NCI-H2227 (cell line): ENCODE data around the gene RABEP2.
"Not testable (repeated sequence)": the region's sequence is repeated elsewhere in the genome, so short reads cannot be mapped to it uniquely, and the experiment has no call there.

Experiments used
- DNase-seq: peaks from one replicate; lab custom pipeline; 2025; ENCODE audit not compliant: unreplicated experiment; lab: John Stamatoyannopoulos, UW

The RABEP2 gene

DNA sequence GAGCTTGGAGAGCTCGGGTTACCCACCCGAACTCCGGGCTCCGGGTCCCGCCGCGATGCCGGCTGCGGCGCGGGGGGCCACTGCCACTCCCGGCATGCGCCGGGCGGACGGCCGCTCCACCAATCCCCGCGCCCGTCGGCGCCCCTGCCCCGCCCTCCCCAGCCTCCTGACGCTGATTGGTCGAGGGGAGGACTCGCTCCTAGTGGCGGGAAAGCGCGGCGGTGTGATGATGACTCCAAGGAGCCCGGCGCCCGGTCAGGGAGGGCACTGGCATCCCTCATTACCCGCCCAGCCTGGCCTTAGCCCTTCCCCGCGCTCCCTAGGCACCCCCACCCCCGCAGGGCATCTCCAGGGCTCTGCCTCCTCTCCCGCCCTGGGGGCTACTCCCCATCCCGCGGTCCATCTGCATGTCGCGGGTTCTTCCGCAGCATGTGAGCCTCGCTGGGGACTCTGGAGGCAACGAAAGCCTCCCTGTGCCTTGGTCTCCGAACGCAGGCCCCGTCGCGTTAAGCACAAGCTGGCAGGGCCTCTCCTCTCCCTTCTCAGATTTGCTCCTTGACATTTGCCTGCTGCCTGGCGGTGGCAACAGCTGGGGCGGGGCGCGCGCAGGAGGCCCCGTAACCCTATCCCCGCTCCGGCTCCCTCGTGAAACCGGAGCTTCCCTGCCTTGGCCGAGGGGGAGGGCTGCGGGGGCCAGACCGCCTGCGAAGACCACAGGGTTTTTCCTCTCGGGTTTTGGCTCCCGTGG, 45.0 kb downstream of the RABEP2 start:
- DNase-seq, result peak; percentile 96

- peak; percentile 67 for DNase-seq
Observed at GRCh38 chr16:28879261-28879840, 45.7 kb downstream of the RABEP2 start.

DNA sequence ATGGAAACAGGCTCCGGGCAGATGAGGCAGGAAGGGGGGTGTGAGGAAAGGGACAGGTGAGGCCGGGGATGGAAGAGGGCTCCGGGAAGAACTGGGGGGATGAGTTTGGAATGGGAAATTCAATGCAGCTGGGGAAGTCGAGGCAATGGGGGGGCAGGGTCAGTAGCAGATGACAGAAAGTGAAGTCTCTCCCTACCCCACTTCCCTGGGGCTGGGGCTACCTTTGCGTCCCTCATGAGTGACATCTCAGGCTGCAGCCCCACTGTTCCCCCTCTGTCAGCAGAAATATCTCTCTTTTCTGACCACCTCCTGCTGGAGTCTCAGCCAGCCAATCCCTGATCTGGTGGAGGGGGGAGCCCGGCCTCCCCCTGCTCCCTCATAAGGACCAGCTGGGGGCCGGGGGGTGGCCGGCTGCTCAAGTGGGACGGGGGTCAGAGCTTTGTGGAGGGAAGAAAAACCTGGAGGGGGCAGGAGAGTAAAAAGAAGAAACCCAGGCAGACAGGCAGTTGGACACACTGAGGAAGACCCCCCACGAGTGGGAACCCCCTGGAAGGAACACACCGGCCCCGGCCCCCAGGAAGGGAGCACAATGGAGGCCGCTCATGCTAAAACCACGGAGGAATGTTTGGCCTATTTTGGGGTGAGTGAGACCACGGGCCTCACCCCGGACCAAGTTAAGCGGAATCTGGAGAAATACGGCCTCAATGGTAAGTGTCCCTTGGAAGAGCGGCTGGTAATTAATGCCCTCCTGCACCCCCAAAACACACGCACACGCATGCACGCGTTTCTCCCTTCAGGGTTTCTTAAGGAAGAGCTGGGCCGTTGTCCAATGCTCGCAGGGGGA, 46.7 kb downstream of the RABEP2 start, which contains the start of gene ATP2A1:
ATP2A1 (plus strand) TSS at position 406 of the 844 bp plus-strand sequence; CDS start at position 590, 184 bp downstream.
- no peak for DNase-seq

- no peak for DNase-seq
Observed at GRCh38 chr16:28877655-28878000, 47.4 kb downstream of the RABEP2 start.

DNA sequence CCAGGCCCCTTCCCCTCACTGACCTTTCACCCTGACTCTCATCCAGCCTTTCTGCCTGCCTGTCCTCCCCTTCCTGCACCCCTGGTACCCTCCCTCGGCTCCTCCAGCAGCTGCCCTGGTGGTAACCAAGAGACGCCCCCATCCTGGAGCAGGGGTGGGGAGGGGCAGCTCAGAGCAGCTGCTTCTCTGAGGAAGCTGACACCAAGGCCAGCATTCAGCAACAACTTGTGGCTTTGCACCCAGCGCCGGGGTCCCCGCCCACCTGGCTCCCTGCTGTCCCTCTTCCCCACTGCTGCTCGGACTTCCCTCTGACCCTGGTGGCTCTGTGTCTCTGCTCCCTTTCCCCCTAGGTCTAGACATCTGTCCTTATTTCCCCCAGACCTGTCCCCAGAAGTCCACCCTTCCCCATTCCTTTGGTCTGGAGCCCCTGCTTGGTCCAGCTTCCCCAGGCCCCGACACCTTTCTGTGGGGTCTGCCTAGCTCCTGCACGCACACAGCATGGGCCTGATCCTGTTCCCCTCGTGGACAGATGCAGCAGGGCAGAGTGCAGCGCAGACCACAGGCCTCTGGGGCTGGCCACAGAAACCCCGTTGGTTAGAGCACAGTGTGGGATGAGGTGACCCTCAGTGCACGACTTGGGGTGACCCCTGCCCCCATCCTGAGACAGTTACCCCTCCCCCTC, 47.9 kb downstream of the RABEP2 start:
- DNase-seq, result no peak

GRCh38 chr16:28876019-28876659, 48.9 kb downstream of the RABEP2 start:
- no peak for DNase-seq

DNA sequence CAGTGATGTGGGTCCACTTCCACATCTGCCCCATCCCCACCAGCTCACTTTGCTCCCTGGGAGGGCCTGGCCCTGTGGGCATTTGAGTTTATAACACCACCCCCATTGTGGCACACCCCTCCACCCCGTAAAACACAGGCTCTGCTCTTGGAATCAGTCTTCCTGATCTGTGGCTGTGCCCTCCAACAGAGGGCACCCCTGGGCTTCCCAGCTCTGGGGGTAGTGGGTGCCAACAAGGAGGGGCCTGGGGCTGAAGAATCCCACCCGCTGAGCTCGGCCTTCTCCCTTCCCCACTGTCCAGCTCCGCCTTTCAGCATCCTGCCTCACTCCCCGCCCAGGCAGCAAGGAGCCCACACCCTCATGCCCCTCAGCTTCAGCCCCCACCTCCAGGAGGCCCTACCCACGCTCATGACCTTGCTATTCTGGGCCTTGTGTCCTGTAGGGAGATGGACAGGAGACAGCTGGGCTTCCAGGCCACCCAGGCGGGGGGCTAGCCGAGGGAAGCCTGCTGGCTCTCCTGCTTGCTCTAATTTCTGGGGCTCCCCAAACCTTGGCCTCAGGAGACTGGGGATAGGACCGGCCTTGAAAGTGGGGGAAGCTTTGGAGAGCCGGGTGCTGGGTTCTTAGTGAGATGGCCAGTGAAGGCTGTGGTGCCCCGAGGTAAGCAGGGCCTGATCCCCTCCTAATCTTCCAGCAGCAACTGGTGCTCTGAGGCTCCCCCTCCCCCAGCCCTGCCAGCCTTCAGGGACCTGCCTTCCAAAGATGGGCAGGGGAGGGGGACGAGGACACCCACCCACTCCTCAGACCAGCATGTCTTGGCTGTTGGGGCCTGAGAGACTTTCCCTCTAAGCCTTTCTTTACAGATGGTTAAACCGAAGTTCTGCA, 49.7 kb downstream of the RABEP2 start:
- DNase-seq, result no peak

DNA sequence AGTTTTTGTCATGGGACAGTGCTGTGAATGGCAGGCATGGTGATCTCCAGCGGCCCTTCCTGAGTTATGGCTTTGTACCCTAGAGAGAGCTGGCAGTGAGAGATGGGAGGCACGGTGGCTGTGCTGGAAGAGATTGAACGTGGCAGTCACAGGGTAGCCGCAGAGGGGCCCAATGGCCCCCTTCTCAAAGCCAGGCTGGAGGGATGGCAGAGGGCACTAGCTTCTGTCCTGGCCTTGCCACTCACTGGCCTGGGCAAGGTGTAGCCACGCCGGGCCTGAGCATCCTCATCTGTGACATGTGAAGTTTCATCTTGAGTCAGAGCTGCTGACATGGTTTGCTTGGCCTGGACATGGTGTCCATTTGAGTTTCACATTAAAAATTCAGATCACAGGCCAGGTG, 50.6 kb downstream of the RABEP2 start:
- no peak for DNase-seq

GRCh38 chr16:28873543-28874201, 51.4 kb downstream of the RABEP2 start:
- peak; percentile 32 for DNase-seq

- DNase-seq, result no peak
Observed at GRCh38 chr16:28872952-28873351, 52.1 kb downstream of the RABEP2 start.

DNA sequence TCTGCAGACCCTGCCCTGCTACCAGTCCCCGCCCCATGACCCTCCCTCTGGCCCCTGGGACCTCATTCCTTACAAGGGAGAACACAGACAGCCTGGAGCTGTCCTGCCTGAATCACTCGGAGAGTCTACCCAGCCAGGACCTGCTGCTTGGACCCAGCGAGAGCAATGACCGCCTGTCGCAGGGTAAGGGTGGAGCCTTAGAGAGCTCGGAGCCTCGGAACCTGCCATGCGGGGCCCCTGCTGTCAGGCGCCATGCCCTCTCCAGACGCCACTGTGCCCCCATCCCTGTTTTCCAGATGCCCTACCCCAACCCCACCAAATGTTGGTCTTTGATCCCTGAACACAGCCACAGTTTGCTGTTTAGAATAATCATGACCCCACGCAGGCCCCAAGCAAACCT, 55.8 kb downstream of the RABEP2 start:
- no peak for DNase-seq

DNA sequence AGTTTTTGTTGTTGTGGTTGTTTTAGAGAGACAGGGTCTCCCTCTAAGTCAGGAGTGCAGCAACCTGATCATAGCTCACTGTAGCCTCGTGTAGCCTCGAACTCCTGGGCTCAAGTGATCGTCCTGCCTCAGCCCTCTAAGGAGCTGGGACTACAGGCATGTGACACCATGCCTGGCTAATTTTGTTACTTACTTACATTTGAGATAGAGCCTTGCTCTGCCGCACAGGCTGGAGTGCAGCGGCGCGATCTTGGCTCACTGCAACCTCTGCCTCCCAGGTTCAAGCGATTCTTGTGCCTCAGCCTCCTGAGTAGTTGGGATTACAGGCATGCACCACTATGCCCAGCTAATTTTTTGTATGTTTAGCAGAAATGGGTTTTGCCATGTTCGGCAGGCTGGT, 57.4 kb downstream of the RABEP2 start:
- DNase-seq, result not testable (repeated sequence)

- no peak for DNase-seq
Observed at GRCh38 chr16:28867241-28867640, 57.8 kb downstream of the RABEP2 start.

DNA sequence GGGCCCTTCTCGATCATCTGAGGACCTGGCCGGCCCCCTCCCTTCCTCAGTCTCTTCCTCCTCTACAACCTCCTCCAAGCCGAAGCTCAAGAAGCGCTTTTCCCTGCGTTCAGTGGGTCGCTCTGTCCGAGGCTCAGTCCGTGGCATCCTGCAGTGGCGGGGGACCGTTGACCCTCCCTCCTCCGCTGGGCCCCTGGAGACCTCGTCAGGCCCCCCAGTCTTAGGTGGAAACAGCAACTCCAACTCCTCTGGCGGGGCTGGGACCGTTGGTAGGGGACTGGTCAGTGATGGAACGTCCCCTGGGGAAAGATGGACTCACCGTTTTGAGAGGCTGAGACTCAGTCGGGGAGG, 58.6 kb downstream of the RABEP2 start:
- DNase-seq, result no peak

DNA sequence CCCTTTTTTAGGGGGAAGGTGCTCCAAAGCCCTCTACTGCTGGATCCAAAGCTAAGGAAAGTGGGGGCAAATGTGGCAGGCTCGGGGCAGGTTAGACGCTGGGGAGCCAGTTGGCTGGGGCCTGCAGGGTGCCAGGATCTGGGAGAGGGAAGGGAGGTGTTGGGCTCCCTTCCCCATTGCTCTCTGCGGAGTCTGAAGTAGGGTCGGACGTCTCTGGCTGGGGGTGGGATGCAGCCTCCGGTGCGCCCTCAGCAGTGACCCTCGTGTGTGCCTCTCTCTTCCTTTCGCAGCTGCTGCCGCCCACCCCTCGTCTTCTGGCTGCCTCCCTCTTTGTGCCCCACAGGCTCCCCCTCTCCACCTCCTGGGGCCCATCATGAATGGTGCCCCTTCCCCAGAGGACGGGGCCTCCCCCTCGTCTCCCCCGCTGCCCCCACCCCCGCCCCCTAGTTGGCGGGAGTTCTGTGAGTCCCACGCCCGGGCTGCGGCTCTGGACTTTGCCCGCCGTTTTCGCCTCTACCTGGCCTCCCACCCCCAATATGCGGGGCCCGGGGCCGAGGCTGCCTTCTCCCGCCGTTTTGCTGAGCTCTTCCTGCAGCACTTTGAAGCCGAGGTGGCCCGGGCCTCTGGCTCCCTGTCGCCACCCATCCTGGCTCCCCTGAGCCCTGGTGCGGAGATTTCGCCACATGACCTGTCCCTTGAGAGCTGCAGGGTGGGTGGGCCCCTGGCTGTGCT, 59.1 kb downstream of the RABEP2 start:
- DNase-seq, result no peak

DNA sequence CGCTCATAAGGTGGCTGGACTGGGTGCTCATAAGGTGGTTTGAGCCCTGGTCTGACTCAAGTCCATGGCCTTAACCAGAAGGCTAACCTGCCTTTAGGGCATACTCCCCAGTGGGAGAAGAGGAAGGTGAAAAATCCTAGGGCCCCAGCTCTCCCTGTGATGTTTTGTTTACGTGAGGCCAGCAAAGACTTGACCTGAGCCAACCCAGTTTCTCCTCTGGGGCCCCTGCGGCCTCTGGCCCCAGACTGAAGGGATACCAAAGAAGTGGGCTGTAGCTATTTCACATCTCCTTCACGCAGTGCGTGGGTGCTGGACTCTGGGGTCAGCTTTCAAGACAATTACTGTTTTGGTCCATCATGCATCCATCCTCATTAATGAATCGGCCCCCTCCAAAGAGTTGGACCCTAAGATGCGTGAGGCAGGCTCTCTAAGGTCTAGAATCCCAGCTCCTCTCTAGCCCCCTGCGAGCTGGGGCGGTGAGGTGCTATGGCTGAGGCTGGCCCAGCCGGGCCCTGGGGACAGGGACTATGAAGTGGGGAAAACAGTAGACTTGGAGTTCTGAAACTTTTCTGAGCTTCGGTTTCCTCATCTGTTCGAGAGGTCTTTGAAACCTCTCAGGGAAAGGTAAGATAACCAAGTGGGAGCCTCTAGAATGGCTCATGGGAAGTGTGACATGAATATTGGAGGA, 59.9 kb downstream of the RABEP2 start:
- DNase-seq, result no peak

- no peak for DNase-seq
Observed at GRCh38 chr16:28863929-28864793, 60.9 kb downstream of the RABEP2 start.
